ENCODE data around the gene GIMAP8. TPM values are rescaled to one million over a fixed set of nuclear protein-coding genes. Genes with fewer than 3 reads are reported as not detected.
"Not testable (repeated sequence)": the region's sequence is repeated elsewhere in the genome, so short reads cannot be mapped to it uniquely, and the experiment has no call there.

GIMAP8 gene
- total RNA-seq, 1 donor from 2014 or later = 14.9 TPM

DNA sequence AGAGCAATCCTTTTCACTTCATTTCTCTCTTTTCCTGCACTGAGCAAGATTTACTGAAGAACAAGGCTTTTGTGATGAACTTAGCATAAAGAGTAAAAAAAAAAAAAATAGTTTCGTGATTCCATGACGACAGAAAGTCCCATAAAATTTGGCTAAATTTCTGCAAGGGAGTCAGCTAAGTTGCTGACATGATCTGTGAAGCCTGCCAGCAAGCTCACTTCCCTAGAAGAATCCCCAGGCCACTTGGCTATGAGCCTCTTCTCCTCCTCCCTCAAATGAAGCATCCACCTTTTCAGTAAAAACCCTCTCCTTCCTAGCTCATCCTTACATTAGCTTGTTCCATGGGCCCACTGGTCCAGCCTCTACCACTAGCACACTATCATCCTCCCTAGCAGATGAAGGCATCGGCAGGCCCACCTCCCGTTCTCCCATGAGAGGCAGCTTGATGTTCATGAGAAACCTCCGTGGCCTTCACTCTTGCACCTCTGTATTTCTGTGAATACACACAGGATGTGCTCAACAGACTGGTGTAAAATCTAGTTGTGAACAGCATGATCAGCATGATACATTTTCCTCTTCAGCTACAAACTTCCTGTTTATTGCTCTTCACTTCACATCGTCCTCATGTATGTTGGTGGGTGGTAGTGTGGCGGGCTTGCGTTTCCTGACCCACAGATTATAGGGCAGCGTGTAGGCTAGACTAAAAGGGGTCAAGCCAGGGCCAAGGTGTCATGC is 30.9 kb downstream of the GIMAP8 start:
- ATAC-seq (peak; percentile 21), DNase-seq (ENCODE audit: missing footprints) (no peak)
- intact Hi-C loops (cut with DNase I) = no loop called here

GRCh38 chr7:150481922-150482321 is 31.5 kb downstream of the GIMAP8 start:
- intact Hi-C loops (cut with DNase I) = no loop called here
- DNase-seq (ENCODE audit: missing footprints) (no peak), ATAC-seq (no peak)

DNA sequence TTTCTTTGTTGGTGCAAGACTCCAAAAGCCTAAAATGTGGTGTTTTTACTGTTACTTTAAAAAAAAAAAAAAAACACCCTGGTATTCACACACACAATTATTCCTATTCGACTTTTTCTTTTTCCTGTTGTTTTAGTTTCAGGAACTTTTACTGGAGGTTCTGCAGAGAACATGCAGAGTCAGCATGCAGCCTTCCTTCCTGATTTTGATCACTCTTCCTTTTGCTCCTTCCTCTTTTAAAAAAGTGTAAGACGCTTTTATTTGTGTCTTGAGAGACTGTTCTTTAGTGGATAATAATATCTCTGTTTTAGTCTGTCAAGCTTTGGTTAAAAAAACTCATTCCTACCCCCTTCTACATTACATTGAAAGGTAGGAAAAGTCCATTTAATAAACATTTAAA is 33.1 kb downstream of the GIMAP8 start:
- peak; percentile 52 for ATAC-seq

DNA sequence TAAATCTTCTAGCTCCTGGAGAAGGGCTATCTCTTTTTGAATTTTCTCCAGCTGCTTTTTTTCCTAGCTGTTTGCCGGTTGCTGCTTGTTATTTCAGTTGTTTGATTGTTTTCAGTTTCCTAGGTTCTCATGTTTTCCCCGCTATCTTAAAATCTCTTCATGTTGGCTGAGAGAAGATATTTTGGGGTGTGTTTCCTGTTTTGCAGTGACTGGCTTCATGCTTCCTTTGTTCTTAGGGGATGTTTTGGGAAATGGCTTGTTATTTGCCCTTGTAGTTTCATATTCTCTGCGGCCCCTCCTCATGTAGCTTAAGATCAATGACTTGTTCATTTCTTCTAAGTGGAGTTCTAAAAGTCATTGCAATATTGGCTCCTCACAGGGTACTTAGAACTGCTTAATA is 33.6 kb downstream of the GIMAP8 start:
- intact Hi-C loops (cut with DNase I); DNase-seq (ENCODE audit: missing footprints); ATAC-seq: not testable (repeated sequence)

More for the DNA sequence above, 33.1 kb downstream of the GIMAP8 start:
- intact Hi-C loops (cut with DNase I); DNase-seq (ENCODE audit: missing footprints): not testable (repeated sequence)

GRCh38 chr7:150487625-150488024 is 37.2 kb downstream of the GIMAP8 start:
- DNase-seq (ENCODE audit: missing footprints) (no peak), ATAC-seq (no peak)
- intact Hi-C loops (cut with DNase I) = no loop called here

- intact Hi-C loops (cut with DNase I) = no loop called here
- no peak for DNase-seq (ENCODE audit: missing footprints)
- ATAC-seq = peak; percentile 37
Measured at GRCh38 chr7:150489782-150490181, 39.4 kb downstream of the GIMAP8 start.

DNA sequence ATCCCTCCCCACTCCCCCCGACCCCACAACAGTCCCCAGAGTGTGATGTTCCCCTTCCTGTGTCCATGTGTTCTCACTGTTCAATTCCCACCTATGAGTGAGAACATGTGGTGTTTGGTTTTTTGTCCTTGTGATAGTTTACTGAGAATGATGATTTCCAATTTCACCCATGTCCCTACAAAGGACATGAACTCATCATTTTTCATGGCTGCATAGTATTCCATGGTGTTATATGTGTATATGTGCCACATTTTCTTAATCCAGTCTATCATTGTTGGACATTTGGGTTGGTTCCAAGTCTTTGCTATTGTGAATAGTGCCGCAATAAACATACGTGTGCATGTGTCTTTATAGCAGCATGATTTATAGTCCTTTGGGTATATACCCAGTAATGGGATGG is 43.0 kb downstream of the GIMAP8 start:
- intact Hi-C loops (cut with DNase I); ATAC-seq; DNase-seq (ENCODE audit: missing footprints): not testable (repeated sequence)

DNA sequence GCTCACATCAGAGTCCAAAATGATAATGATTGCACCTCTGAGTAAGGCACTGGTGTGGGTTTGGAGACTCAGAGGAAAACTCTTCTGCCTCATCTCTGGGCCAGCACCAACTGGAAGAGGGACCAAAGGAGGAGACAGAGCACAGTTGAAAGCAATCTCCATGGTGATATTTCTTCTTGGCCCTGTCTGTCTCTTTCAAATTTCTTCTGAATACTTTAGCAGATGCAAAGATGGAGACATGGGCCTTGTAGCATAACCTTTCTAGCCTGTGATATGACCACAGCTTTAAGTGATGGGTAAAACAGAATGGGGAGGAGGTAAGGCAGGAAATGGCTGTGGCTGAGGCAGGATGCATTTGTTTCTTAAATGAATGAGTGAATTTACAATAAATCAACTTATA is 52.1 kb downstream of the GIMAP8 start:
- intact Hi-C loops (cut with DNase I) = no loop called here
- no peak for ATAC-seq
- no peak for DNase-seq (ENCODE audit: missing footprints)

- DNase-seq (ENCODE audit: missing footprints) = no peak
- ATAC-seq = no peak
- intact Hi-C loops (cut with DNase I) = no loop called here
Measured at GRCh38 chr7:150503155-150503554, 52.7 kb downstream of the GIMAP8 start.

DNA sequence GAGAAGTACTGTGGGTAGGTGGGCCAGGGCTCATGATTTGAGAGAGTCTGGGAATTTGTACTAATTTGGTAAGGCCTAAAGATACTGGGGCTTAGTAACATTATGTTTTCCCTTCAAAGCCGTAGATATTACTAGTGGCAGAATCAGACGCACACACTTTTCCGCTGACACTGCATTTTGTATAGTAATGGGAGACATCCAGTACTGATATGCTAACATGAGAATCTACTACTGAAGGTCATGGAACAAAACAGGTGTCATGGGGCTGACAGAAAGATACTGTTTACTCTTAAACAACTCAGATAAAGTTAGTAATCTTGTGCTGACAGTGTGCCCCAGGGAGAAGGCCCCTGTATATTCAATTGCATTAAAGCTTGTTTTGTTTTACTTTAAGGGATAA is 53.2 kb downstream of the GIMAP8 start:
- no peak for DNase-seq (ENCODE audit: missing footprints)
- intact Hi-C loops (cut with DNase I) = no loop called here

GRCh38 chr7:150507947-150508602 is 57.6 kb downstream of the GIMAP8 start:
- ATAC-seq (no peak), DNase-seq (ENCODE audit: missing footprints) (no peak)
- intact Hi-C loops (cut with DNase I) = no loop called here

More for the DNA sequence above, 53.2 kb downstream of the GIMAP8 start:
- no peak for ATAC-seq

DNA sequence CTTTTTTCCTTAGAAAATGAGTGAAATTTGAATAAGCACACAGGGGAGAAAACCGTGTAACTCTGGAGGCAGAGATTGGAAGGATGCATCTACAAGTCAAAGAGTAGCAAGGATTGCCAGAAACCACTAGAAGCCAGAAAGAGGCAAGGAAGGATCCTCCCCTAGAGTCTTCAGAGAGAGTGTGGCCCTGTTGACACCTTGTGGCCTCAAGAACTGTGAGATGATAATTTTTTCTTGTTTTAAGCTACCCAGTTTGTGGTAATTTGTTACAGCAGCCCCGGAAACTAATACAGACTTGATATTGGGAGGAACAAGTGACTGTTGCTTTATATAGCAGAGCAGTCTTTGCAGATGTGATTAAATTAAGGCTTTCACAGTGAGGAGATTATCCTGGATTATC is 60.6 kb downstream of the GIMAP8 start:
- ATAC-seq (no peak), DNase-seq (ENCODE audit: missing footprints) (no peak)
- intact Hi-C loops (cut with DNase I) = no loop called here

GRCh38 chr7:150513758-150514157 is 63.3 kb downstream of the GIMAP8 start:
- intact Hi-C loops (cut with DNase I) = loop anchor here (2.0 kb wide), 1 partner anchor 63 kb away; the partner anchor contains the start of gene GIMAP8
- ATAC-seq (no peak), DNase-seq (ENCODE audit: missing footprints) (no peak)

- peak; percentile 71 for ATAC-seq
- no peak for DNase-seq (ENCODE audit: missing footprints)
Measured at GRCh38 chr7:150514748-150515222, 64.4 kb downstream of the GIMAP8 start, which contains the start of gene GIMAP7. TSS of gene GIMAP7 (plus strand) at chr7:150514872. CDS start at chr7:150519975, 5,103 bp downstream.

DNA sequence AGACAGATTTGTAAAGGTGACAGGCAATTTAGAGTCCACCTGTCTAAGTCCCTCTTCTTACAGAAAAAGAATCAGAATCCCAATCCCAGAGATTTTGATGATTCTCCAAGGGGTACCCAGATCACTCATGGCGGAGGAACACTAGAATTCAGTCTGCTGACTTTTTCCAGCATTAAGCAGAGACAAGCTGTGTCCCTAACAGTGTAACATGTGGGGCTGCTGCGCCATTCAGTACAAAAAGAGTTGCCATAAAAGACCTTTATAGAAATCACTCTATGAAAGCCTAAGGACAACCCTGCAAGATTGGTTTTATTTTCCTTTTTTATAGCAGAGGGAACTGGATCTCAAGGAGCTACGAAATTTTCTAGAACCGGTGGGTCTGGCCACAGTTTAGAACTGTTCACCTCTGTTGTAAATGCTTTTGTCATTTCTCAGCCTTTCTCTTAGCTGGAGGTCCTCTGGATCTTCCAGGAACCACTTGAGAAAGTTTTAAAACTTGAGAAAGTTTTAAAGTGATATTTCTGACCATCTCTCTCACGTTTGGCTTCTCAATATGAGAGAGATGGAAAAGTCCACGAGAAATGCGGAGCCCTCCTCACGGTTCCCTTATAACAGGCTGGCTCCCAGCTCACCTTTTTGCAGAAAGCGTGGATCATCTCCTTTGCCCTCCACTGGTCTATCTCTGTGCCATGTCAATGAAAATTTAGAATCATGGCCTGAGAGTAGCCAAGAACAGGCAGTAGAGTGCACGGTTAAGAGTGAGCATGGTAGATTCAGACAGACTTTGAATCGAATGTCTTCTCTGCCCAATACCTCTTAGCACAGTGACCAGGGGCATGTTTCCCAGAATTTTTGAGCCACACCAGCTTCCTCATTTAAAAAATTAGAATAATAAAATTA is 65.1 kb downstream of the GIMAP8 start:
- intact Hi-C loops (cut with DNase I) = loop anchor here (2.0 to 5.0 kb wide), 3 partner anchors 52 to 117 kb away; partner anchors contain the start of genes GIMAP4, GIMAP6 and GIMAP8
- DNase-seq (ENCODE audit: missing footprints) (no peak), ATAC-seq (peak; percentile 26)

More at GRCh38 chr7:150514748-150515222, 64.4 kb downstream of the GIMAP8 start, which contains the start of gene GIMAP7:
- intact Hi-C loops (cut with DNase I) = loop anchor here (2.0 to 5.0 kb wide), 3 partner anchors 53 to 118 kb away; partner anchors contain the start of genes GIMAP4, GIMAP6 and GIMAP8

GRCh38 chr7:150516956-150517745 is 66.7 kb downstream of the GIMAP8 start:
- ATAC-seq (no peak), DNase-seq (ENCODE audit: missing footprints) (no peak)
- intact Hi-C loops (cut with DNase I) = loop anchor here (5.0 kb wide), 2 partner anchors 50 to 115 kb away; partner anchors contain the start of genes GIMAP4 and GIMAP6

- intact Hi-C loops (cut with DNase I) = loop anchor here (5.0 kb wide), 2 partner anchors 48 to 113 kb away; partner anchors contain the start of genes GIMAP4 and GIMAP6
Measured at GRCh38 chr7:150519310-150519709, 68.9 kb downstream of the GIMAP8 start.

GRCh38 chr7:150520145-150520544 is 69.7 kb downstream of the GIMAP8 start:
- intact Hi-C loops (cut with DNase I) = no loop called here
- no peak for DNase-seq (ENCODE audit: missing footprints)
- ATAC-seq = no peak

More at GRCh38 chr7:150519310-150519709, 68.9 kb downstream of the GIMAP8 start:
- no peak for ATAC-seq
- DNase-seq (ENCODE audit: missing footprints) = no peak
